LNCaP clone FGC (cell line): ENCODE results near the gene WWC1.

ENCODE experiments used
- DNase-seq: peaks from one replicate; pipeline ENCODE4 v3.0.0-alpha.2; 2011; ENCODE audit warnings: low read depth
- H3K4me3 ChIP-seq: 2 replicates; pipeline ENCODE4 v1.5.1; 2011; ENCODE audit warnings: mild to moderate bottlenecking, low read depth, low read length, control low read depth
- CTCF ChIP-seq: IDR thresholded peaks from 2 replicates; pipeline ENCODE4 v1.5.1; 2012; ENCODE audit warnings: mild to moderate bottlenecking; ENCODE audit not compliant: control insufficient read depth, insufficient read depth; ENCODE audit errors: extremely low read depth

WWC1 gene

GRCh38 chr5:168404365-168404764 lies 112.9 kb downstream of the WWC1 start:
- no peak for TF ChIP-seq CTCF
- no peak for DNase-seq
- H3K4me3 ChIP-seq, result no peak overlapping the region

GRCh38 chr5:168407211-168407610 lies 115.8 kb downstream of the WWC1 start:
- DNase-seq, result no peak
- no peak for TF ChIP-seq CTCF
- H3K4me3 ChIP-seq, result no peak overlapping the region

GRCh38 chr5:168408561-168409305 lies 117.3 kb downstream of the WWC1 start:
- no peak for TF ChIP-seq CTCF
- no peak for DNase-seq
- H3K4me3 ChIP-seq, result no peak overlapping the region

- no peak for TF ChIP-seq CTCF
- no peak overlapping the region for H3K4me3 ChIP-seq
- DNase-seq, result no peak
Measured at GRCh38 chr5:168409591-168410458, 118.4 kb downstream of the WWC1 start.

GRCh38 chr5:168411871-168412270 lies 120.4 kb downstream of the WWC1 start:
- DNase-seq, result no peak
- no peak for TF ChIP-seq CTCF

GRCh38 chr5:168413062-168413461 lies 121.6 kb downstream of the WWC1 start:
- H3K4me3 ChIP-seq, result no peak overlapping the region
- no peak for TF ChIP-seq CTCF
- no peak for DNase-seq

More at GRCh38 chr5:168411871-168412270, 120.4 kb downstream of the WWC1 start:
- H3K4me3 ChIP-seq, result no peak overlapping the region
